ENCODE measurements around the gene TLE1. TPM values are rescaled to one million over a fixed set of nuclear protein-coding genes. Genes with fewer than 3 reads are reported as not detected.

The TLE1 gene
- total and polyA plus RNA-seq, 10 of the 15 experiments (the other 5 are each of a cell fraction or from before 2014, with no cell fraction given) = 0.04 to 0.23 (median 0.10) TPM; not detected in 6

- TF ChIP-seq NR2C2 (IDR thresholded peaks at IDR 0.05; ENCODE audit: borderline replicate concordance, control insufficient read depth, insufficient read length, low read depth) = no peak
- no peak for TF ChIP-seq ZNF274 (IDR thresholded peaks at IDR 0.05; ENCODE audit: insufficient read depth, insufficient read length)
- TF ChIP-seq EGR1 (IDR thresholded peaks at IDR 0.05; ENCODE audit: borderline replicate concordance in 1 of 2, low read depth in 2 of 2, low read length in 2 of 2) = no peak
- no peak for TF ChIP-seq BHLHE40 (IDR thresholded peaks at IDR 0.05; ENCODE audit: borderline replicate concordance in 1 of 2, low read depth in 2 of 2, low read length in 1 of 2)
- no peak for TF ChIP-seq IRF3 (IDR thresholded peaks at IDR 0.05)
Measured at GRCh38 chr9:81626511-81626910, 62.8 kb downstream of the TLE1 start (continued).

- ChIA-PET POLR2A (no interaction called here), SMC1A (ENCODE audit: uncharacterized antibody, unreplicated experiment) (no interaction called here), RAD21 (ENCODE audit: unreplicated experiment) (no interaction called here), CTCF (no interaction called here)
- H3K9ac ChIP-seq (ENCODE audit: control insufficient read depth, insufficient read depth, low read length) = no peak overlapping the region
- intact Hi-C loops (cut with micrococcal nuclease; ENCODE audit: unreplicated experiment) = no loop called here
- H3K4me2 ChIP-seq (ENCODE audit: control insufficient read depth, insufficient read depth) = no peak overlapping the region
- no peaks in the 10 kb centered on the region for H3K79me2 ChIP-seq (ENCODE audit: control insufficient read depth, insufficient read depth, low read length)
- H3K4me1 ChIP-seq (ENCODE audit: control insufficient read depth, insufficient read depth, low read length) = no peaks in the 10 kb centered on the region
- in situ Hi-C loops (cut with MboI) = no loop called here
- H3K27me3 ChIP-seq (replicated peaks in 1 of 2; ENCODE audit: control insufficient read depth in 2 of 2, insufficient read depth in 2 of 2, low read length in 1 of 2) = no peaks in the 10 kb centered on the region
- ATAC-seq (no peak), FAIRE-seq (no peak), DNase-seq (ENCODE audit: low read depth, low spot score) (no peak)
- no TSS peak for BruUV-seq (replicated peaks)
- H3K9me3 ChIP-seq (replicated peaks; ENCODE audit: control insufficient read depth, insufficient read depth, low read length) = no peaks in the 10 kb centered on the region
- TF ChIP-seq ZNF217 (IDR thresholded peaks at IDR 0.05) (no peak), PAX8 (IDR thresholded peaks at IDR 0.05) (no peak), NFIC (IDR thresholded peaks at IDR 0.05; ENCODE audit: low read depth, low read length) (no peak), BACH1 (IDR thresholded peaks at IDR 0.05; ENCODE audit: borderline replicate concordance) (no peak), SUPT20H (IDR thresholded peaks at IDR 0.05; ENCODE audit: borderline replicate concordance, control insufficient read depth, low read depth, low read length) (no peak), HDAC2 (IDR thresholded peaks at IDR 0.05) (no peak), EGR1 (IDR thresholded peaks at IDR 0.05; ENCODE audit: borderline replicate concordance in 1 of 2, low read depth in 2 of 2, low read length in 2 of 2) (no peak), SIN3A (IDR thresholded peaks at IDR 0.05; ENCODE audit: low read depth, low read length) (no peak), MEF2B (IDR thresholded peaks at IDR 0.05; ENCODE audit: partially characterized antibody, poor library complexity, severe bottlenecking) (no peak), POU2F2 (IDR thresholded peaks at IDR 0.05; ENCODE audit: borderline replicate concordance, low read depth, low read length) (no peak), YY1 (IDR thresholded peaks at IDR 0.05; ENCODE audit: low read depth, low read length) (no peak), STAT3 (IDR thresholded peaks at IDR 0.05; ENCODE audit: low read depth, low read length) (no peak), TAF1 (IDR thresholded peaks at IDR 0.05; ENCODE audit: borderline replicate concordance, low read depth, low read length) (no peak), PKNOX1 (IDR thresholded peaks at IDR 0.05) (no peak), IKZF2 (IDR thresholded peaks at IDR 0.05) (no peak)
- WGBS (ENCODE audit: insufficient coverage, insufficient replicate concordance, low lambda C conversion rate, missing lambda C conversion rate) = 50% methylated on average over 6 of the region's 6 CpGs
- H3K27ac ChIP-seq (ENCODE audit: control insufficient read depth, insufficient read depth) = no peak overlapping the region
- H4K20me1 ChIP-seq (ENCODE audit: control insufficient read depth, insufficient read depth) = no peaks in the 10 kb centered on the region
- H3K36me3 ChIP-seq (ENCODE audit: control insufficient read depth in 2 of 2, insufficient read depth in 2 of 2, low read length in 1 of 2) = no peaks in the 10 kb centered on the region
- H2AFZ ChIP-seq (ENCODE audit: control insufficient read depth, low read depth, low read length) = no peak overlapping the region
- no peak overlapping the region for H3K4me3 ChIP-seq
Measured at GRCh38 chr9:81625969-81626368, 63.4 kb downstream of the TLE1 start.

Data from GM12878 (cell line).